Uterus (tissue), 4 donors: ENCODE measurements around the gene HDAC4. TPM values are rescaled to one million over a fixed set of nuclear protein-coding genes. Genes with fewer than 3 reads are reported as not detected.

Experiments
- DNase-seq, 2 donors: peaks; one replicate each; pipeline ENCODE4 v3.0.0-alpha.2; 2019 to 2020
- H3K27ac ChIP-seq, 2 donors: fragments of 200-600 bp; sonication (generic); 1 replicate in 1 of 2; 2 replicates in 1 of 2; pipeline ENCODE4 v1.5.1; 2016 to 2018
- H3K27me3 ChIP-seq, 2 donors: fragments of 200-600 bp; sonication (generic); one replicate each; pipeline ENCODE4 v1.5.1; 2018 to 2019; ENCODE audit warnings: control low read depth in 1 of 2
- H3K36me3 ChIP-seq, 2 donors: fragments of 200-600 bp; sonication (generic); one replicate each; pipeline ENCODE4 v1.5.1; 2019; ENCODE audit warnings: control low read depth in 1 of 2
- H3K4me1 ChIP-seq, 2 donors: fragments of 200-600 bp; sonication (generic); one replicate each; pipeline ENCODE4 v1.5.1; 2018 to 2019; ENCODE audit warnings: control low read depth in 1 of 2
- H3K4me3 ChIP-seq, 2 donors: fragments of 200-600 bp; sonication (generic); 1 replicate in 1 of 2; 2 replicates in 1 of 2; pipeline ENCODE4 v1.5.1; 2018 to 2019; ENCODE audit warnings: mild to moderate bottlenecking in 1 of 2
- H3K9me3 ChIP-seq, 2 donors: fragments of 200-600 bp; sonication (generic); one replicate each; pipeline ENCODE4 v1.5.1; 2019; ENCODE audit warnings: control low read depth in 1 of 2
- POLR2A ChIP-seq, 2 donors: fragments of 450-650 bp; IDR thresholded peaks; one replicate each; pipeline ENCODE4 v1.6.1; 2016; ENCODE audit warnings: antibody characterized with exemption in 2 of 2, mild to moderate bottlenecking in 1 of 2, moderate library complexity in 1 of 2
- intact Hi-C: fragments of 100-400 bp; cut with DNase I; formaldehyde crosslinking; loops from one replicate; pipeline ENCODE4 v1.15.1; 2023; ENCODE audit warnings: low total_unique reads
- total RNA-seq, 4 donors: library from RNA; depleted of rRNA in 3 of 4; stranded (reverse); fragments of >200 nt in 3 of 4; gene quantifications; one replicate each; pipeline versions ENCODE4 v1.1.0 to v1.2.4, GENCODE V29; 2014 to 2023
- TF ChIP-seq, protein P1 (sequence below), 4 experiments: fragments of 200-600 bp in 2 of 4; fragments of 450-650 bp in 2 of 4; sonication (generic) in 2 of 4; IDR thresholded peaks; one replicate each; pipeline ENCODE4 v1.5.1; 2016 to 2019; ENCODE audit warnings: antibody characterized with exemption in 4 of 4, mild to moderate bottlenecking in 2 of 4, moderate library complexity in 1 of 4
- donor health status: DM: yes; HTN: yes; CAD: no.

The HDAC4 gene
- total RNA-seq, 4 donors from 2014 or later = 42.1 to 91.5 (median 73.4) TPM

DNA sequence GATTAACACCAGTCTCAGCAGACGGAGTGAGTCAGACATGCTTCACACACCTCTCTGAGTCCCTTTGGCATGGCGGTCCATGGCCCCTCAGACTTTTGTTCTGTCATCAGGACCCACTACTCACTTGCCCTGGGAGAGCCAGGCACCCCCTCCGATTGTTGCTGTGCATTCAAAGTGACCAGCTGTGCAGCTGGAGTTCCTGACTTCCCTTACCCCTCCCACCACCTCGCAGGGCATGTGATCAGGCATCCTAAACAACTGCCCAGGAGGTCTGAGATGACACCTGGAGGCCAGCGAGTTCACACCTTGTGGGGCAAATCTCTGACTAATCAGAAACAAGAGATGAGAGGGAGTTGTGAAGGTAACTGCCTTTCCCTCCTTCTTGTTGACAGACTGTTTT is 35.3 kb upstream of the HDAC4 start:
- H3K36me3 ChIP-seq = no peaks in the 10 kb centered on the region
- H3K27ac ChIP-seq = no peak overlapping the region
- H3K9me3 ChIP-seq = no peaks in the 10 kb centered on the region
- no peak for DNase-seq
- intact Hi-C loops = no loop called here
- no peaks in the 10 kb centered on the region for H3K27me3 ChIP-seq
- TF ChIP-seq POLR2A (IDR thresholded peaks at IDR 0.05) = no peak
- TF ChIP-seq, protein P1, sequence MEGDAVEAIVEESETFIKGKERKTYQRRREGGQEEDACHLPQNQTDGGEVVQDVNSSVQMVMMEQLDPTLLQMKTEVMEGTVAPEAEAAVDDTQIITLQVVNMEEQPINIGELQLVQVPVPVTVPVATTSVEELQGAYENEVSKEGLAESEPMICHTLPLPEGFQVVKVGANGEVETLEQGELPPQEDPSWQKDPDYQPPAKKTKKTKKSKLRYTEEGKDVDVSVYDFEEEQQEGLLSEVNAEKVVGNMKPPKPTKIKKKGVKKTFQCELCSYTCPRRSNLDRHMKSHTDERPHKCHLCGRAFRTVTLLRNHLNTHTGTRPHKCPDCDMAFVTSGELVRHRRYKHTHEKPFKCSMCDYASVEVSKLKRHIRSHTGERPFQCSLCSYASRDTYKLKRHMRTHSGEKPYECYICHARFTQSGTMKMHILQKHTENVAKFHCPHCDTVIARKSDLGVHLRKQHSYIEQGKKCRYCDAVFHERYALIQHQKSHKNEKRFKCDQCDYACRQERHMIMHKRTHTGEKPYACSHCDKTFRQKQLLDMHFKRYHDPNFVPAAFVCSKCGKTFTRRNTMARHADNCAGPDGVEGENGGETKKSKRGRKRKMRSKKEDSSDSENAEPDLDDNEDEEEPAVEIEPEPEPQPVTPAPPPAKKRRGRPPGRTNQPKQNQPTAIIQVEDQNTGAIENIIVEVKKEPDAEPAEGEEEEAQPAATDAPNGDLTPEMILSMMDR (IDR thresholded peaks at IDR 0.05) = no peak
- H3K4me1 ChIP-seq = no peaks in the 10 kb centered on the region
- no peak overlapping the region for H3K4me3 ChIP-seq

DNA sequence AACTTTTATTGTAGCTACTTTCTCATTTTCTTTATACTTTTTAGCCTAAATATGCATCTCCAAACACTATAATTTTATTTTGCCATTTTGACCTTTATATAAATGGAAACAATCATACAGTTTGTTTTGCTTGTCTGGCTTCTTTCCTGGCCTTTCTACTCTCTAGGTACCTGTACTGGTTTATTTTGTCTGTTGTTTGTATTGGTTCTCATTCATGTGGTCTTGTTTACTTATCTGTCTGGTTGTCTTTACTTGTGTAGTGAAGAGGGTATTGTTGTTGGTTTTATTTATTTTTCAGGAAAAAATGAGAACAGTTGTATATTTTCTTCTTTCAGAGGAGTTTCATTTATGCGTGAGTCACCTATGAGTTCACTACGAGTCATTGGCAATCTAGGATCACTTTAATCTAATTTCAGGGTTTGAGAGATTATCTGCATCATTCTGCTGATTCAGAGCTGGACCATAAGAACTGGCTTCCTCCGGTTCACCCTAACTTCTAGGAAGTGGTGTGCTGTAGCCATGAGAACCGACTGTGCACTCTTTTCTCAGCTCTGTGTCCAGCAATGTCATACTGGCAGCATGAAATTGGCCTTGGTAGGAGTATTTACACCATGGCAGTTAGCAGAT is 33.1 kb upstream of the HDAC4 start:
- no peaks in the 10 kb centered on the region for H3K9me3 ChIP-seq
- TF ChIP-seq, protein P1 (IDR thresholded peaks at IDR 0.05) = no peak
- no peak for DNase-seq
- H3K4me3 ChIP-seq = no peak overlapping the region
- no peak overlapping the region for H3K27ac ChIP-seq
- intact Hi-C loops = no loop called here
- no peaks in the 10 kb centered on the region for H3K36me3 ChIP-seq
- H3K4me1 ChIP-seq = no peaks in the 10 kb centered on the region
- no peaks in the 10 kb centered on the region for H3K27me3 ChIP-seq

DNA sequence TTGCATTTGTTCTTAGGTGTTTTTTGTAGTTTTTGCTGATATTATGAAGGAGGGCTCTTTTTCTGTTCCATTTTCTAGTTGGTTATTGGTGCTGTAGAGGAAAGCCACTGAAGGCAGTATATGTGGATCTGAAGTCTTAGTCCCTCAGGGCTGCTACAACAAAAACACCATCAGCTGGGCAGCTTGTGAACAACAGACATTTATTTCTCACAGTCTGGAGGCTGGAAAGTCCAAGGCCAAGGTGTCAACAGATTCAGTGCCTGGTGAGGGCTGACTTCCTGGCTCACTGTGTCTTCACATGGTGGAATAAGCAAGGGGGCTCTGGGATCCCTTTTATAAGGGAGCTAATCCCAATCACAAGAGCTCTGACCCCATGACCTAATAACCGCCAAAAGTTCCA is 31.4 kb upstream of the HDAC4 start:
- no peak for TF ChIP-seq POLR2A (IDR thresholded peaks at IDR 0.05)
- TF ChIP-seq, protein P1 (IDR thresholded peaks at IDR 0.05) = no peak
- no peak for DNase-seq
- intact Hi-C loops = no loop called here

DNA sequence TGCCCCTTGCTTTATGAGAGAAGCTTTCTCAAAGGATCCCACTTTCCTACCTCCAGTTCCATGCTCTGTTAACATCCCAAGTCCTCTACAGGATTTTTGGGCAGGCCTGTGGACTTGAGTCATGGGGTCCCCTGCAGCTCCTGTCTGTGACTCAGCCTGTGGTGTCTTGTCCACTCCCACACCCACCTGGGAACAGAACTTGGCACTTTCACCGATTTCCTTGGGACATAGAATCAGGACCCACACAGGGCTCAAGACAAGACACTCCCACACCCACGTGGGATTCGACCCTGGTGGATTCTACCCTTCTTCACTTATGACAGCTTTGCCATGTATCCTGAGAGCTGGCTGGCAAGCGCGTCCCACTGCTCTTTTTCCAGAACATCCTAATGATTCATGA is 30.7 kb upstream of the HDAC4 start:
- no peaks in the 10 kb centered on the region for H3K4me1 ChIP-seq
- no peak for DNase-seq
- intact Hi-C loops = no loop called here
- no peak overlapping the region for H3K27ac ChIP-seq
- no peaks in the 10 kb centered on the region for H3K9me3 ChIP-seq
- no peak overlapping the region for H3K4me3 ChIP-seq
- no peaks in the 10 kb centered on the region for H3K27me3 ChIP-seq
- TF ChIP-seq, protein P1 (IDR thresholded peaks at IDR 0.05) = no peak
- TF ChIP-seq POLR2A (IDR thresholded peaks at IDR 0.05) = no peak
- no peaks in the 10 kb centered on the region for H3K36me3 ChIP-seq

More for the DNA sequence above, 31.4 kb upstream of the HDAC4 start:
- Histone ChIP-seq H3K4me1 (no peaks in the 10 kb centered on the region), H3K27ac (no peak overlapping the region), H3K9me3 (no peaks in the 10 kb centered on the region), H3K4me3 (no peak overlapping the region), H3K27me3 (no peaks in the 10 kb centered on the region), H3K36me3 (no peaks in the 10 kb centered on the region)

DNA sequence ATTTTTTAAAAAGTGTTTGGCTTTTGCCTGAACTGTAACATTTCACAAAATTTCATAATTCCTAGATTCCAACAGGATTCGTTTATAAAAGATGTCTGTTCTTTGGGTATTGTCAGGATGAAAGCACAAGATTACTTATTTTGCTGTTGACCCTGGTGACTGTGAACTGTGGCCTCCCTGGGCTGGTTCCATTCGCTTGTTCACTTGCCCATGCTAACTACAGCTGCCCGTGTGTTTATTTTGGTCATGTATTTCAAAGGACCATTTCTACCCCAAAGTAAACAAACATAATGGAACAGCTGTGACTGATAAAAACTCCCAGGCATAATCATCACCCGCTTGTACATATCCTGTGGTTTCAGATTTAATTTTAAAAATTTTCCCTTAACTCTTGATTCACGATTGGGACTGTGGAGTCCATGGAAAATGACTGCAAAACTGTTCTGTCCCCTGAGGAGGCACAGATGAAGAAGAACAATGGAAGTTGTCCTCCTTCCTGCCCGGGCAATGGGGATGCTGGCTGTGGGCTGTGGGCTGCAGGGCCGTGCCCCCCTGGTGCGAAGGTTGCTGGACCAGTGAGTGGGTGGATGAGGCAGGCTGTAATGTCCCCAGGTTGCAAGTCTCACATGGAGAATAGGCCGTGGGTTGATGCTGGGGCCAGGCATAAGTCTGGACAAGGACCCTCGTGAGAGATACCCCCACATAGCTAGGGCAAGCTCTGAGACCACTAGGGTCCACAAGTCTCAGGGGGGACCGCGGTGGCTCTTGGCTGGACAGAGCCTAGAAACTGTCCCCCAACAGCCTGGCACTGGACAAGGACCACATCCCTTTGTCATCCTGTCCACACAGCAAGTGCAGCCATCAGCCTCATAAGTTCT is 28.9 kb upstream of the HDAC4 start:
- H3K4me3 ChIP-seq = no peak overlapping the region
- intact Hi-C loops = no loop called here
- no peak for DNase-seq
- TF ChIP-seq, protein P1 (IDR thresholded peaks at IDR 0.05) = no peak
- no peak for TF ChIP-seq POLR2A (IDR thresholded peaks at IDR 0.05)
- no peaks in the 10 kb centered on the region for H3K4me1 ChIP-seq
- H3K36me3 ChIP-seq = no peaks in the 10 kb centered on the region
- no peaks in the 10 kb centered on the region for H3K9me3 ChIP-seq
- H3K27ac ChIP-seq = no peak overlapping the region
- no peaks in the 10 kb centered on the region for H3K27me3 ChIP-seq
